HCT116 (cell line): ENCODE results near the gene TRIM56.
"Not testable (repeated sequence)": the region's sequence is repeated elsewhere in the genome, so short reads cannot be mapped to it uniquely, and the experiment has no call there.

Experiments
- ATF3 ChIP-seq: IDR thresholded peaks from 2 replicates; pipeline ENCODE4 v1.6.1; 2012
- CTCF ChIP-seq, 3 experiments: fragments of 200-600 bp in 1 of 3; sonication (generic) in 1 of 3; IDR thresholded peaks in 2 of 3; conservative IDR thresholded peaks in 1 of 3; 2 replicates each; pipeline ENCODE4 v1.5.1; 2012 to 2017; ENCODE audit warnings: low read depth in 2 of 3, low read length in 2 of 3, antibody characterized with exemption in 1 of 3, borderline replicate concordance in 1 of 3, control low read depth in 1 of 3, mild to moderate bottlenecking in 1 of 3, mixed read lengths in 1 of 3, mixed run types in 1 of 3, moderate library complexity in 1 of 3; ENCODE audit not compliant: insufficient read depth in 1 of 3
- JUND ChIP-seq: IDR thresholded peaks from 2 replicates; pipeline ENCODE4 v1.6.1; 2012
- POLR2A ChIP-seq: IDR thresholded peaks from 2 replicates; pipeline ENCODE4 v1.7.0; 2011; ENCODE audit warnings: borderline replicate concordance; ENCODE audit not compliant: insufficient read depth, insufficient read length; ENCODE audit errors: extremely low read depth
- POLR2AphosphoS5 ChIP-seq: IDR thresholded peaks from 2 replicates; pipeline ENCODE4 v1.6.1; 2011; ENCODE audit warnings: mild to moderate bottlenecking, low read depth, low read length, moderate library complexity
- REST ChIP-seq: IDR thresholded peaks from 2 replicates; pipeline ENCODE4 v1.6.1; 2012; ENCODE audit warnings: low read depth
- TCF7L2 ChIP-seq: IDR thresholded peaks from 2 replicates; pipeline ENCODE4 v1.7.0; 2011; ENCODE audit warnings: borderline replicate concordance, inconsistent platforms; ENCODE audit not compliant: insufficient read depth, insufficient read length; ENCODE audit errors: extremely low read depth
- ZBTB33 ChIP-seq: IDR thresholded peaks from 2 replicates; pipeline ENCODE4 v1.6.1; 2011; ENCODE audit warnings: mild to moderate bottlenecking, low read length, moderate library complexity; ENCODE audit not compliant: insufficient replicate concordance; ENCODE audit errors: extremely low read depth

- TF ChIP-seq ZBTB33; CTCF (IDR thresholded peaks at IDR 0.05 in 2 of 3, conservative IDR thresholded peaks at IDR 0.05 in 1 of 3; ENCODE audit: borderline replicate concordance in 1 of 3, insufficient read depth in 1 of 3, low read depth in 2 of 3, low read length in 2 of 3); REST; POLR2AphosphoS5; TCF7L2; POLR2A; ATF3; JUND: not testable (repeated sequence)
Measured at GRCh38 chr7:101076183-101076582, 9.1 kb upstream of the TRIM56 start.
